CD4-positive, alpha-beta T cell (primary cell): ENCODE measurements around the gene PTTG1IP2. TPM values are rescaled to one million over a fixed set of nuclear protein-coding genes. Genes with fewer than 3 reads are reported as not detected.

Experiments used
- ATAC-seq: fragments of 200-7000 bp; cut with Tn5 transposase; one replicate; pipeline ENCODE4 v1.10.0; 2022; ENCODE audit warnings: mild to moderate bottlenecking; ENCODE audit not compliant: poor library complexity
- CTCF ChIA-PET: fragments of 350-600 bp; sonication (Branson Sonifier 250); formaldehyde crosslinking; loops from one replicate; lab custom pipeline; 2021; ENCODE audit warnings: antibody characterized with exemption, inconsistent platforms; lab: Charles Lee
- POLR2A ChIA-PET: fragments of 350-600 bp; sonication (Branson Sonifier 250); formaldehyde crosslinking; loops from one replicate; lab custom pipeline; 2021; ENCODE audit warnings: antibody characterized with exemption, inconsistent platforms; lab: Charles Lee
- DNase-seq, 14 experiments: peaks; one replicate each; pipeline ENCODE4 v3.0.0-alpha.2; 2013 to 2020; ENCODE audit warnings: mixed read lengths in 2 of 14
- H3K27ac ChIP-seq, 2 donors: one replicate each; pipeline versions ENCODE4 v1.5.1 to v1.7.0; 2013; ENCODE audit warnings: low read length in 2 of 2, low read depth in 1 of 2, mild to moderate bottlenecking in 1 of 2
- H3K27me3 ChIP-seq, 2 experiments: 1 replicate in 1 of 2; 2 replicates in 1 of 2; pipeline versions ENCODE4 v1.6.1 to v1.7.0; 2013; ENCODE audit warnings: low read length in 2 of 2, control low read depth in 1 of 2, mild to moderate bottlenecking in 1 of 2, moderate library complexity in 1 of 2; ENCODE audit not compliant: insufficient read depth in 2 of 2, control insufficient read depth in 1 of 2
- H3K36me3 ChIP-seq: one replicate; pipeline ENCODE4 v1.6.1; 2013; ENCODE audit warnings: low read length, control low read depth; ENCODE audit not compliant: insufficient read depth
- H3K4me1 ChIP-seq: one replicate; pipeline ENCODE4 v1.6.1; 2013; ENCODE audit warnings: low read length, control low read depth; ENCODE audit not compliant: insufficient read depth
- H3K4me3 ChIP-seq: one replicate; pipeline ENCODE4 v1.5.1; 2013; ENCODE audit warnings: mild to moderate bottlenecking, low read length, moderate library complexity
- H3K9me3 ChIP-seq, 2 experiments: 1 replicate in 1 of 2; 2 replicates in 1 of 2; pipeline versions ENCODE4 v1.6.1 to v1.7.0; 2013; ENCODE audit warnings: low read length in 2 of 2, mild to moderate bottlenecking in 2 of 2, control low read depth in 1 of 2, moderate library complexity in 1 of 2; ENCODE audit not compliant: control insufficient read depth in 1 of 2, insufficient read depth in 1 of 2
- H3K27ac Mint-ChIP-seq: one replicate; pipeline ENCODE4 v1.8.0; 2020; ENCODE audit warnings: mixed read lengths
- H3K27me3 Mint-ChIP-seq: one replicate; pipeline ENCODE4 v1.8.0; 2021; ENCODE audit warnings: mixed read lengths
- H3K36me3 Mint-ChIP-seq: one replicate; pipeline ENCODE4 v1.8.0; 2021; ENCODE audit warnings: low read depth, mixed read lengths
- H3K4me1 Mint-ChIP-seq: one replicate; pipeline ENCODE4 v1.8.0; 2021; ENCODE audit warnings: low read depth, mixed read lengths
- H3K4me3 Mint-ChIP-seq: one replicate; pipeline ENCODE4 v1.8.0; 2020; ENCODE audit warnings: mild to moderate bottlenecking, mixed read lengths
- H3K9me3 Mint-ChIP-seq: one replicate; pipeline ENCODE4 v1.8.0; 2020; ENCODE audit warnings: mixed read lengths
- CTCF ChIP-seq: fragments of 200-600 bp; IDR thresholded peaks from one replicate; pipeline ENCODE4 v1.8.0; 2022; ENCODE audit warnings: antibody characterized with exemption, mild to moderate bottlenecking
- intact Hi-C, 2 experiments: fragments of 100-400 bp; cut with DNase I in 1 of 2; cut with micrococcal nuclease in 1 of 2; formaldehyde crosslinking; loops; one replicate each; pipeline versions ENCODE4 v1.15.1 to v1.9.0; 2023 to 2025; cut with DNase I, micrococcal nuclease
- total RNA-seq, 174 experiments: library from RNA in 2 of 174; stranded (reverse) in 2 of 174; gene quantifications; one replicate each; pipeline ENCODE4 v1.2.3 and lab custom pipeline; 2021 to 2026

The PTTG1IP2 gene
- total RNA-seq, 2 experiments from 2014 or later, result not detected

- H3K9me3 Mint-ChIP-seq, result no peaks in the 10 kb centered on the region
- H3K36me3 ChIP-seq, result no peaks in the 10 kb centered on the region
- POLR2A ChIA-PET, result no interaction called here
- peaks cover 26% of the 10 kb centered on the region for H3K27me3 Mint-ChIP-seq
- no peaks in the 10 kb centered on the region for H3K4me1 Mint-ChIP-seq
- DNase-seq (no peak), ATAC-seq (no peak)
- H3K4me3 Mint-ChIP-seq, result no peak overlapping the region
- no peaks in the 10 kb centered on the region for H3K36me3 Mint-ChIP-seq
- H3K27ac Mint-ChIP-seq, result no peak overlapping the region
- H3K27me3 ChIP-seq, result peaks cover 0 to 5% of the 10 kb centered on the region in 2 experiments
- intact Hi-C loops, result no loop called here
- CTCF ChIA-PET, result no interaction called here
- no peaks in the 10 kb centered on the region for H3K4me1 ChIP-seq
- H3K4me3 ChIP-seq, result no peak overlapping the region
- no peaks in the 10 kb centered on the region for H3K9me3 ChIP-seq
- no peak for TF ChIP-seq CTCF
- H3K27ac ChIP-seq, result no peak overlapping the region
Observed at GRCh38 chr7:90474284-90475210, 5.1 kb downstream of the PTTG1IP2 start.

- CTCF ChIA-PET, result no interaction called here
- no peak for ATAC-seq
- no peak for DNase-seq
Observed at GRCh38 chr7:90483251-90483650, 13.8 kb downstream of the PTTG1IP2 start.

DNA sequence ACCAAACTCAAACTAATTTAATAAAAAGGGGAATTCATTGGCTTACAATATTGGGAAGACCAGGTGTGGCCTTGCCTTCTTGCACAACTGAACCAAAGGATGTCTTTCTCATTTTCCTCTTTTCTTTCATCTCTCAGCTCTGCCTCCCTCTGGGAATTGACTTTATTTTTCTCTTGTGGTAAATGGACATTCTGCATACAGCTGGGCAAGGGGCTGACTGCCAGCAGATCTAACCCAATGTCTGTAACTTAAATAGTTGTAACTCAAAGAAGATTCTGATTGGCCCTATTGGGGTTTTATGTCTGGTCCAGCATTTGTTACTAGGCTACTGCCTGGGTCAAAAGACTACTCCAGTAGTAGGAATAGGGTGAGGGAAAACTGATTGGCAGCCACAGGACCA is 15.3 kb downstream of the PTTG1IP2 start:
- ChIA-PET CTCF (no interaction called here), POLR2A (no interaction called here)
- Mint-ChIP-seq H3K27me3 (peaks cover 4% of the 10 kb centered on the region), H3K4me1 (no peaks in the 10 kb centered on the region), H3K9me3 (no peaks in the 10 kb centered on the region), H3K27ac (no peak overlapping the region), H3K4me3 (no peak overlapping the region), H3K36me3 (no peaks in the 10 kb centered on the region)
- Histone ChIP-seq H3K27me3 (no peaks in the 10 kb centered on the region), H3K4me3 (no peak overlapping the region), H3K36me3 (no peaks in the 10 kb centered on the region), H3K9me3 (no peaks in the 10 kb centered on the region), H3K4me1 (no peaks in the 10 kb centered on the region), H3K27ac (no peak overlapping the region)
- ATAC-seq (no peak), DNase-seq (no peak)
- TF ChIP-seq CTCF, result no peak
- intact Hi-C loops, result no loop called here

More at GRCh38 chr7:90483251-90483650, 13.8 kb downstream of the PTTG1IP2 start:
- Mint-ChIP-seq H3K4me1 (no peaks in the 10 kb centered on the region), H3K27me3 (peaks cover 3% of the 10 kb centered on the region), H3K36me3 (no peaks in the 10 kb centered on the region), H3K27ac (no peak overlapping the region), H3K9me3 (no peaks in the 10 kb centered on the region), H3K4me3 (no peak overlapping the region)
- Histone ChIP-seq H3K4me1 (no peaks in the 10 kb centered on the region), H3K36me3 (no peaks in the 10 kb centered on the region), H3K4me3 (no peak overlapping the region), H3K27me3 (no peaks in the 10 kb centered on the region), H3K27ac (no peak overlapping the region), H3K9me3 (no peaks in the 10 kb centered on the region)
- intact Hi-C loops, result no loop called here
- POLR2A ChIA-PET, result no interaction called here
- no peak for TF ChIP-seq CTCF
